ENCODE data around the gene FAM217B. TPM values are rescaled to one million over a fixed set of nuclear protein-coding genes. Genes with fewer than 3 reads are reported as not detected.

The FAM217B gene
- total and polyA plus RNA-seq, 7 donors: 1.9 to 29.2 (median 6.5) TPM

GRCh38 chr20:59939052-59939878 is 924 bp upstream of the FAM217B start:
- DNase-seq (peak; percentile 25 to 59), ATAC-seq (peak in 1 of 4 donors; percentile 1)
- Histone ChIP-seq H3K4me1 (peaks cover 55% of the 10 kb centered on the region), H3K9me3 (no peaks in the 10 kb centered on the region), H3K27ac (peak overlapping the region; percentile 96), H3K4me3 (peak overlapping the region; percentile 85), H3K36me3 (ENCODE audit: insufficient read depth in 1 of 2, low read depth in 1 of 2) (peaks cover 0 to 20% of the 10 kb centered on the region in 2 donors), H3K27me3 (ENCODE audit: insufficient read depth in 3 of 3, low read length in 2 of 3) (no peaks in the 10 kb centered on the region)
- WGBS, 3 donors: 42 to 59% (median 50%) methylated on average over 75 to 104 of the region's 104 CpGs
- TF ChIP-seq, protein P1, sequence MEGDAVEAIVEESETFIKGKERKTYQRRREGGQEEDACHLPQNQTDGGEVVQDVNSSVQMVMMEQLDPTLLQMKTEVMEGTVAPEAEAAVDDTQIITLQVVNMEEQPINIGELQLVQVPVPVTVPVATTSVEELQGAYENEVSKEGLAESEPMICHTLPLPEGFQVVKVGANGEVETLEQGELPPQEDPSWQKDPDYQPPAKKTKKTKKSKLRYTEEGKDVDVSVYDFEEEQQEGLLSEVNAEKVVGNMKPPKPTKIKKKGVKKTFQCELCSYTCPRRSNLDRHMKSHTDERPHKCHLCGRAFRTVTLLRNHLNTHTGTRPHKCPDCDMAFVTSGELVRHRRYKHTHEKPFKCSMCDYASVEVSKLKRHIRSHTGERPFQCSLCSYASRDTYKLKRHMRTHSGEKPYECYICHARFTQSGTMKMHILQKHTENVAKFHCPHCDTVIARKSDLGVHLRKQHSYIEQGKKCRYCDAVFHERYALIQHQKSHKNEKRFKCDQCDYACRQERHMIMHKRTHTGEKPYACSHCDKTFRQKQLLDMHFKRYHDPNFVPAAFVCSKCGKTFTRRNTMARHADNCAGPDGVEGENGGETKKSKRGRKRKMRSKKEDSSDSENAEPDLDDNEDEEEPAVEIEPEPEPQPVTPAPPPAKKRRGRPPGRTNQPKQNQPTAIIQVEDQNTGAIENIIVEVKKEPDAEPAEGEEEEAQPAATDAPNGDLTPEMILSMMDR (IDR thresholded peaks at IDR 0.05): no peak
- intact Hi-C loops (cut with DNase I): loop anchor here in 1 of 2 donors (5.0 kb wide), 1 partner anchor 118 kb away; no protein-coding TSS in a partner anchor

- intact Hi-C loops (cut with DNase I): loop anchor here in 1 of 2 donors (2.0 to 5.0 kb wide), 2 partner anchors 15 to 117 kb away; no protein-coding TSS in a partner anchor
- ATAC-seq: peak in 3 of 4 donors; percentile 2 to 6 (median 4)
Measured at GRCh38 chr20:59939879-59940128, 385 bp upstream of the FAM217B start.

DNA sequence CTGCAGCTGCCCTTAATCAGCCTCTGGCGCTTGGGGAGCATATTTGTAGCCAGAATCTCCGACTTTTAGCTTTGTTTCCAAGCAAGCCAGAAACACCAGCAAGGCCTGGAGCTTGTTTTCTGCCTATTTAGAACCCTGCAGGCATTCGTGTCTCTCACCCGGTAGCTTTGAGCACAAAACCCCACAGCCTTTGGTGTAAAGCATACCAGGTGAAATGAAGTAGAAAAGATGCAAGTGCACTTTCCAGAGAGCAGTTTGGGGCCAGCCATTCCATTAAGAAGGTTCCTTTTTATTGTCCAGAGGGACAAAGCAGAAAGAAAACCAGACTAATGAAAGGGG is 736 bp downstream of the FAM217B start:
- H3K4me1 ChIP-seq: peaks cover 63% of the 10 kb centered on the region
- TF ChIP-seq, protein P1 (IDR thresholded peaks at IDR 0.05): no peak
- intact Hi-C loops (cut with DNase I): loop anchor here in 1 of 2 donors (2.0 kb wide), 1 partner anchor 14 kb away; no protein-coding TSS in a partner anchor
- no peak for DNase-seq
- 0 to 1% (median 0%) methylated on average over 4 of the region's 4 CpGs for WGBS, 3 donors
- H3K27me3 ChIP-seq (ENCODE audit: insufficient read depth in 3 of 3, low read length in 2 of 3): no peaks in the 10 kb centered on the region
- no peaks in the 10 kb centered on the region for H3K9me3 ChIP-seq
- peak overlapping the region; percentile 96 for H3K27ac ChIP-seq
- H3K36me3 ChIP-seq (ENCODE audit: insufficient read depth in 1 of 2, low read depth in 1 of 2): peaks cover 0 to 32% of the 10 kb centered on the region in 2 donors
- ATAC-seq: no peak
- peak overlapping the region; percentile 85 for H3K4me3 ChIP-seq

More at GRCh38 chr20:59939879-59940128, 385 bp upstream of the FAM217B start:
- TF ChIP-seq, protein P1 (IDR thresholded peaks at IDR 0.05): no peak
- H3K4me3 ChIP-seq: peak overlapping the region; percentile 85
- H3K9me3 ChIP-seq: no peaks in the 10 kb centered on the region
- H3K4me1 ChIP-seq: peaks cover 59% of the 10 kb centered on the region
- H3K27me3 ChIP-seq (ENCODE audit: insufficient read depth in 3 of 3, low read length in 2 of 3): no peaks in the 10 kb centered on the region
- H3K36me3 ChIP-seq (ENCODE audit: insufficient read depth in 1 of 2, low read depth in 1 of 2): peaks cover 0 to 26% of the 10 kb centered on the region in 2 donors
- DNase-seq: peak; percentile 43 to 71
- peak overlapping the region; percentile 96 for H3K27ac ChIP-seq
- 0% methylated on average over 24 of the region's 24 CpGs for WGBS, 3 donors

DNA sequence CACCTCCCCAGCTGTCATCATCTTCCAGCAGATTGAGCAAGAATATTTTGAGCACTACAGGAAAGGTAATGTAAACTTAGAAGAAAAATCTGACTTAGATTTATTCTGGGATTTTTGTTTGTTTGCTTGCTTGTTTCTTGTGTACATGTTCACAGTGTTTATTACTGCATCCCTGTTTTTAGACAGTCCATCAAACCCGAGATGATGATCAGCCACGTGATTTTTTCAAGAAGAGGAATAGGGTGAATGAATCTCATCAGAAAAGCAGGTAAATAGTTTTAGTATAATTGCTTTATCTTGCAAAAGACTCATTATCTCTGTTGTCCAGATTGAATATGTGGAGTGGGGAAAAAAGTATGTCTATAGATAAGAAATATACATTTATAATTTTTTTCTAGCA is 2.1 kb downstream of the FAM217B start:
- intact Hi-C loops (cut with DNase I): no loop called here
- ATAC-seq (no peak), DNase-seq (no peak)
- Histone ChIP-seq H3K27ac (peak overlapping the region; percentile 96), H3K4me1 (peaks cover 55% of the 10 kb centered on the region), H3K27me3 (ENCODE audit: insufficient read depth in 3 of 3, low read length in 2 of 3) (no peaks in the 10 kb centered on the region), H3K36me3 (ENCODE audit: insufficient read depth in 1 of 2, low read depth in 1 of 2) (peaks cover 0 to 32% of the 10 kb centered on the region in 2 donors), H3K9me3 (no peaks in the 10 kb centered on the region), H3K4me3 (peak overlapping the region; percentile 85)
- WGBS, 3 donors: 30 to 55% (median 42%) methylated on average over 2 of the region's 2 CpGs
- TF ChIP-seq, protein P1 (IDR thresholded peaks at IDR 0.05): no peak

Data from psoas muscle (tissue), 8 donors.